Esophagus (tissue), 2 donors: ENCODE measurements around the gene TSPAN11. TPM values are rescaled to one million over a fixed set of nuclear protein-coding genes. Genes with fewer than 3 reads are reported as not detected.
"Not testable (repeated sequence)": the region's sequence is repeated elsewhere in the genome, so short reads cannot be mapped to it uniquely, and the experiment has no call there.

Experiments
- H3K27ac ChIP-seq, 2 donors: one replicate each; pipeline ENCODE4 v1.5.1; 2013; ENCODE audit warnings: low read depth in 2 of 2, mild to moderate bottlenecking in 2 of 2, inconsistent platforms in 1 of 2, low read length in 1 of 2, moderate library complexity in 1 of 2
- H3K27me3 ChIP-seq, 2 donors: one replicate each; pipeline ENCODE4 v1.6.1; 2013; ENCODE audit warnings: low read length in 2 of 2, control low read depth in 1 of 2, mild to moderate bottlenecking in 1 of 2; ENCODE audit not compliant: insufficient read depth in 2 of 2, control insufficient read depth in 1 of 2
- H3K36me3 ChIP-seq, 2 donors: one replicate each; pipeline ENCODE4 v1.6.1; 2013; ENCODE audit warnings: low read length in 1 of 2; ENCODE audit not compliant: control insufficient read depth in 2 of 2, insufficient read depth in 2 of 2
- H3K4me1 ChIP-seq, 2 donors: one replicate each; pipeline ENCODE4 v1.6.1; 2013; ENCODE audit warnings: low read length in 1 of 2; ENCODE audit not compliant: control insufficient read depth in 2 of 2, insufficient read depth in 2 of 2
- H3K4me3 ChIP-seq, 2 donors: one replicate each; pipeline ENCODE4 v1.5.1; 2013; ENCODE audit warnings: low read length in 2 of 2, mild to moderate bottlenecking in 2 of 2, low read depth in 1 of 2, moderate library complexity in 1 of 2
- H3K9me3 ChIP-seq, 2 donors: one replicate each; pipeline ENCODE4 v1.6.1; 2013; ENCODE audit warnings: mild to moderate bottlenecking in 2 of 2, low read depth in 1 of 2, low read length in 1 of 2, moderate library complexity in 1 of 2; ENCODE audit not compliant: control insufficient read depth in 2 of 2, insufficient read depth in 1 of 2
- WGBS, 2 donors: extraction: QIAGEN DNeasy Blood & Tissue Kit; methylation state at CpG; one replicate each; pipeline ENCODE4 v1.1.7; 2013; 5-methylcytosine and 5-hydroxymethylcytosine counted together
- polyA plus RNA-seq, 2 donors: library from polyadenylated mRNA; stranded (reverse); fragments of 200-250 nt; gene quantifications; one replicate each; pipeline ENCODE4 v1.2.3, GENCODE V29; 2013
- donor health status: healthy with polysubstance abuse.
- donor health status: Bipolar disorder and iron deficiency.

TSPAN11 gene
- polyA plus RNA-seq, 2 donors = 0.29 to 0.42 TPM

DNA sequence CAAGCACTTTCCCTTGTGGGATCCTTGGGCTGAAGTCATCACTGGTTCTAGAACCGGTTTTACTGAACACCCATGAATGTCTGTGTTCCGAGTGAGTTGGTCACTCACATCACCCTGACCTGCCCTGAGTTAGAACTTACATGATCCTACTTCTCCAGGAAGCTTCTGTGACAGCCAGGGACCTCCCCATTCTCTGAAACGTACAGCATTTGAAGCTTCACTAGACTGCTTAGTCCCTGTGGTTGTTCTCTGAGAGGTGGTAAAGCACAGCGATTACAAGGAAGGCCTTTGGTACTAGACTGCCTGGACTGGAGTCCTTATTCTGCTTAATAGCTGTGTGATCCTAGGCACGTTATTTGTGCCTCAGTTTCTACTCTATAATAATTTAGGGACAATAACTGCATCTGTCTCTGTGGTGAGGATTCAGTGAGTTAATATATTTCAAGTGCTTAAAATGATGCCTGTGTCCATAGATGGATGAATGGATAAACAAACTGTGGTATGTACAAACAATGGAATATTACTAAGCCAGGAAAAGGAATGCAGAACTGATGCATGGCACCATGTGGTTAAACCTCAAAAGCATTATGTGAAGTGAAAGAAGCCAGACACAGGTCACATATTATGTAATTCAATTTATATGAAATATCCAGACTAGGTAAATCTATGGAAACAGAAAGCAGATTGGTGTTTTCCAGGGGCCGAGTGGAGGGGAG is 92.4 kb downstream of the TSPAN11 start:
- Histone ChIP-seq H3K4me1 (no peaks in the 10 kb centered on the region), H3K36me3 (no peaks in the 10 kb centered on the region), H3K27me3 (no peaks in the 10 kb centered on the region), H3K4me3 (no peak overlapping the region), H3K27ac (no peak overlapping the region), H3K9me3 (no peaks in the 10 kb centered on the region)
- WGBS, 2 donors = 87 to 90% methylated on average over 6 of the region's 6 CpGs

DNA sequence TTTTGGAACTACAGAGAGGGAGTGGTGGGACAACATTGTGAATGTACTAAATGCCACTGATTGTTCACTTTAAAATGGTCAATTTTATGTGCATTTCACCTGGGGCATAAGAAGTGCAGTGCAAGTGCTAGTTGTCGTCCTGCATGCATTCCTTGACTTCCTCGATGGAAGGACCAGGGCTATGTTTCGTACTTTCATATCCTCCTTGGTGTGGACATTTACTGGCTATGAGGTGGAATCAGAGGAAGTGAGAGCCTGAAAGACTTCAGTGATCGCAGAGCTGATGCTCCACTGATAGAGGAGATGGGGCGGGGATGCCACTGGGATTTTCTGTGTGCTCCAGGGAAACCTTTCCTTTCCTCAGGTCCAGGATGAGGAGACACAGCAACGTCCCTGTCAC is 93.0 kb downstream of the TSPAN11 start:
- H3K27ac ChIP-seq = no peak overlapping the region
- no peaks in the 10 kb centered on the region for H3K27me3 ChIP-seq
- 90 to 91% methylated on average over 6 of the region's 6 CpGs for WGBS, 2 donors
- no peaks in the 10 kb centered on the region for H3K36me3 ChIP-seq
- H3K4me1 ChIP-seq = no peaks in the 10 kb centered on the region
- no peak overlapping the region for H3K4me3 ChIP-seq
- H3K9me3 ChIP-seq = no peaks in the 10 kb centered on the region

DNA sequence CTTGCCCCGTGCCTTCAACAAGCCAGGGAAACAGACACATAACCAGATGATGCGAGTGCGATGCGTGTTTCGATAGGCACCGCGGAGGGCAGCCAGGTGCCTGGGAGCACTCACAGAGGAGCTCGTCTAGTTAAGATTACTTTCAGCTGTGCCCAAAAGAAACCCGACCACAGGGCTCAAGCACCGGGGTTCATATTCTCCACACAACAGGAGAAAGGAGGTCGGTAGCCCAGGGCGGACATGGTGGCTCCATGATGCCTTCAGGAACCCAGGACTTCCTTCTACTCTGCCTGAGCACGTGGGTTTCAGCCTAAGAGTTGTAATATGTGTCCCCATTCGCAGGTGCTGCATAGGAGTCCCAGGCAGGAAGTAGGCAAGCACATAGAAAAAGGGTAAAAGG is 93.4 kb downstream of the TSPAN11 start:
- WGBS, 2 donors = 83 to 86% methylated on average over 14 of the region's 14 CpGs
- no peaks in the 10 kb centered on the region for H3K4me1 ChIP-seq

DNA sequence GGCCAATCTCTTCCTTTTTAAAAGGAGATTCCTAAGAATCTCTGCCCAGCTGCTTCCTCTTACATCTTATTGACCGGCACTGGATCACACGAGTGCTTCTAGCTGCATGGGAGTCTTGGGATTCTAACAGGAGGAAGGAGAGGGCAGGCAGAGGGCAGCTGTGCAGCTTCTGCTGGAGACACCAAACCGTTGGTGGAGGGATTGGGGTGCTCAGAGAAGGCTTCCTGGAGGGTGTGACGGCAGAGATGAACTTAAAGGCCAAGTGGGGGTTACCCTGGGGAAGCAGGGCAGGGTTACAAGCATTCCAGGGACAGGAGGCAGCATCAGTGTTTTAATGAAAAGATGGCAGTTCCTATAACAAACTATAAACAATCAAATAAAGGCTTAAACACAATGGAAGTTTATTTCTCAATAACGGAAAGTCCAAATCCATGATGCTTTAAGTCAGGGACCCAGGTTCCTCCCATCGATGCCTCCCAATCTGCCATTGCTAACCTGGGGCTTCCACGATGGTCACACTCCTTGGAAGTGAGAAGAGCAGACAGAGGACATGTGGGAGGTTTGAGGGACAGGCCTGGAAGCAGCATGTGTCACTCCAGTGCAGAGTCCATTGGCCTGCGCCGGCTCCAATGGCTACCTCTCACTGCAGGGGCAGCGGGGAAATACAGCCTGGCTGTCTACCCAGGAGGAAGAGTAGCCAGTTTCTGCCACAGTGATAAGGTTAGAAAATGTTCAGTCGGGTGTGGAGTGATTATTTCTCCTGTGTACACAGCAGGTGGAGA is 94.0 kb downstream of the TSPAN11 start:
- Histone ChIP-seq H3K36me3 (no peaks in the 10 kb centered on the region), H3K9me3 (no peaks in the 10 kb centered on the region), H3K4me1 (no peaks in the 10 kb centered on the region), H3K4me3 (no peak overlapping the region), H3K27ac (no peak overlapping the region), H3K27me3 (no peaks in the 10 kb centered on the region)
- WGBS, 2 donors = 81 to 85% methylated on average over 11 of the region's 11 CpGs

More for the DNA sequence above, 93.4 kb downstream of the TSPAN11 start:
- no peaks in the 10 kb centered on the region for H3K27me3 ChIP-seq
- H3K27ac ChIP-seq = no peak overlapping the region
- H3K36me3 ChIP-seq = no peaks in the 10 kb centered on the region
- H3K9me3 ChIP-seq = no peaks in the 10 kb centered on the region
- no peak overlapping the region for H3K4me3 ChIP-seq

DNA sequence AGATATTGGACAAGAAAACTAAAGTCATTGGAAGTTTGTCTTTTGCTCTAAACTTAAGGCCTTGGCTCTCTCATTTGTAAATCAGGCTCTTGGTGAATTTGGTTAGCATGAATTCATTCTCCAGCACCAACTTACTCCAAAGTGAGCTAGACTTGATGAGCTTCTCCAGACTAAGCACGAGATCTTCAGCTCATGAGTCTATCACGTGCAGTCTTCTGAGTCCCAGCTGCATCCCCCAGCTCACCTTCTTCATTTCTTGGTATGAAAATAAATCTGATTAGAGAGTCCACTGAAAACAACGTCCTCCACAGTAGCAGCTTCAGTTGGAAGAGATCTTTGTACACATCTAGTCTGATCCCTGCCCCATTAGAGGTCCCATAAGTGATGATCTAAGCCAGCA is 94.6 kb downstream of the TSPAN11 start:
- no peaks in the 10 kb centered on the region for H3K4me1 ChIP-seq
- no peaks in the 10 kb centered on the region for H3K9me3 ChIP-seq
- WGBS, 2 donors = 76 to 81% methylated on average over 3 of the region's 3 CpGs
- no peaks in the 10 kb centered on the region for H3K27me3 ChIP-seq
- no peak overlapping the region for H3K4me3 ChIP-seq
- H3K27ac ChIP-seq = no peak overlapping the region
- no peaks in the 10 kb centered on the region for H3K36me3 ChIP-seq

DNA sequence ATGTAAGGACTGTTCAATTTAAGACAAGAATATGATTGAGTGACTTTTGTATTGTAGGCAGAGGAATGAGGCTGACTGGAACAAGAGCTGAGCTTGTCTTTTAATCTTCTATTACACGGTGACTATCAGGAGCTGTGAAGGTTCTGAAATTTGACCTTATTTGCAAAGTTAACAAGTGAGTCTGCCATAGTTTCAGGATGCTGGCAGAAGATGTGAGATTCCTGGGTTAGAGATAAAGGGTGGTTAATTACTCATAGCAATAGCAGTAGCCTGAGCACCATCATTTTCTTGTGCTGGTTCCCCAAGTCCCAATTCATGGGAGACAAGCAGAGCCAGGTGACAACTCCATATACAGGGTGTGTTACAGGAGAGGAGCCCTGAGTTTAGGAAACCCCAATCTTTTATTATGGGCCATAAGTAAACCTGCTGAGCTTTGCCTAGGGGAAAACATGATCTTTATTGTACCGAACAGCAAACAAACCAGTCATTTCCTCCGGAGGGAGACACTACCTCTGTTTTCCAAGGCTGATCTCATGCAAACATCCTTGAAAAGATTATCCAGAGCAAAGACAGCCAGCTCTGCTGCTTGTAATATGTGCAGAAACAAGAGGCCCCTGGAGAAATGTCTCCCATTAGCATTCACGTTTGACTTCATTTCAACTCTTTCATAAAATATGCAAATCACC is 95.4 kb downstream of the TSPAN11 start:
- no peak overlapping the region for H3K4me3 ChIP-seq
- no peaks in the 10 kb centered on the region for H3K4me1 ChIP-seq
- no peaks in the 10 kb centered on the region for H3K36me3 ChIP-seq
- no peak overlapping the region for H3K27ac ChIP-seq
- H3K27me3 ChIP-seq = no peaks in the 10 kb centered on the region
- H3K9me3 ChIP-seq = no peaks in the 10 kb centered on the region
- 53 to 66% methylated on average over 4 of the region's 4 CpGs for WGBS, 2 donors

DNA sequence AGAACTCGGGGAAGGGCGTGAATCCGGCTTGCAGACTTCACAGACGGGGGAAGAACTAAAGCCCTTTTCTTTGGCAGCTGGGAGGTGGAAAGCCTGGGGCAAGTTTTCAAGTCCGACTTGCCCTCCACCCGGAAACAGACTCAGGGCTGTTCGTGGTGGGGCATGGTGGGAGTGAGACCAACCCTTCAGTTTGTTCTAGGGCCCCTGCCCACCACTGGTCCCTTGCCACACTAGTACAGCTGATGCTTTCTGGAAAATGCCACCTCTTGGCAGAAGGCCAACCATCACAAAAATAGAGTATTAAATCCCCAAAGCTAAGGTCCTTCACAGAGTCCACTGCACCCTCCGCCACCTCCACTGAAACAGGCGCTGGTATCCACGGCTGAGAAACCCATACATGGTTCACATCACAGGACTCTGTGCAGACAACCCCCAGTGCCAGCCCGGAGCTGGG is 96.8 kb downstream of the TSPAN11 start:
- 65 to 73% methylated on average over 11 of the region's 11 CpGs for WGBS, 2 donors
- Histone ChIP-seq H3K9me3 (no peaks in the 10 kb centered on the region), H3K36me3 (no peaks in the 10 kb centered on the region), H3K4me3 (no peak overlapping the region), H3K27ac (no peak overlapping the region), H3K27me3 (no peaks in the 10 kb centered on the region), H3K4me1 (no peaks in the 10 kb centered on the region)

DNA sequence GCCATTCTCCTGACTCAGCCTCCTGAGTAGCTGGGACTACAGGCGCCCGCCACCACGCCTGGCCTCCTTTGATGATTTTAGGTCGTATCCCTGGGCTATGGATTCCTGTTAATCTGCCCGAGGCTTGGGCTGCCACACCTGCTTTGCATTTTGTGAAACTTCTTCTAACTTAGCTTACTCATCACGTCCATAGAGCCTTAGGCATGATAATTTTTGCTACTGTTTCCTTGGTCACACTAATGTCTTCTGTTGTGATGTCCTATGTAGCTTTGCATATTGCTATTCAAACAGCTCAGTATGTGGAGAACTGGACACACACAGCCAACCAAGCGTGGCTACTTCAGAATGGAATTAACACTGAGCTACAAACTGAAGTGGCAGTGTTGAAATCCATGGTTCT is 99.7 kb downstream of the TSPAN11 start:
- WGBS, 2 donors = 71 to 82% methylated on average over 7 of the region's 7 CpGs
- no peaks in the 10 kb centered on the region for H3K36me3 ChIP-seq
- no peak overlapping the region for H3K27ac ChIP-seq
- no peak overlapping the region for H3K4me3 ChIP-seq
- H3K4me1 ChIP-seq = no peaks in the 10 kb centered on the region
- no peaks in the 10 kb centered on the region for H3K9me3 ChIP-seq
- no peaks in the 10 kb centered on the region for H3K27me3 ChIP-seq

DNA sequence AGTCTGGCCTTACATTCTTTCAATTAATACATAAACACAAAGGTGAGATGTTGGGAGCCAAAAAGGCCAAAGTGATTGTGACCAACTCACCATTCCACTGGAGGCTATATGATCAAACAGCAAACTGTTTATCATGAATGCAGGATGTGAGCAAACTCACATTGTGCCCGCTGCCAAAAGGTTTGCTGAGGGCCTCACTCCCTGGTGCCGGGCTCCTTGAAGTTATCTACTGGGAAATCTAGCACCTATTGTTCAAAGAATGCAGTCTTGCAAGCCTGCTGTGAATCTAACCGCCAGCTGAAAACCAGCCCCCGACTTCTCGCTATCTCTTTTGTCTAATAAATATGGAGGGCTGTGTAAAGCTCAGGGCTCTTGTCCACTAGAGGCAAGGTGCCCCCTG is 100.5 kb downstream of the TSPAN11 start:
- 85 to 93% methylated on average over 5 of the region's 5 CpGs for WGBS, 2 donors
- H3K4me1 ChIP-seq, H3K27me3 ChIP-seq, H3K36me3 ChIP-seq, H3K4me3 ChIP-seq, H3K27ac ChIP-seq, H3K9me3 ChIP-seq: not testable (repeated sequence)
